ENCODE results near the gene TAS1R3.
A peak's percentile ranks its signal among the peaks of the same experiment; 100 is the strongest.

Gene TAS1R3

GRCh38 chr1:1321477-1321876 lies 9.6 kb upstream of the TAS1R3 start:
- Histone ChIP-seq H4K20me1 (ENCODE audit: insufficient read depth, low read length) (peaks cover 30% of the 10 kb centered on the region), H3K27ac (ENCODE audit: low read length) (no peak overlapping the region), H3K9me3 (ENCODE audit: insufficient read depth, low read length) (no peaks in the 10 kb centered on the region), H3K79me2 (ENCODE audit: low read length) (peaks cover 69% of the 10 kb centered on the region), H3K4me3 (ENCODE audit: low read length) (no peak overlapping the region), H3K27me3 (ENCODE audit: low read depth, low read length) (no peaks in the 10 kb centered on the region), H3K9ac (ENCODE audit: low read length) (no peak overlapping the region), H3K4me1 (ENCODE audit: low read length) (peaks cover 15% of the 10 kb centered on the region), H3K36me3 (replicated peaks; ENCODE audit: low read depth, low read length) (peaks cover 12% of the 10 kb centered on the region), H3K4me2 (ENCODE audit: low read length) (no peak overlapping the region), H2AFZ (ENCODE audit: low read depth, low read length) (no peak overlapping the region)
- no peak for TF ChIP-seq EZH2phosphoT487 (IDR thresholded peaks at IDR 0.05; ENCODE audit: low read depth)
- TF ChIP-seq, protein P1, sequence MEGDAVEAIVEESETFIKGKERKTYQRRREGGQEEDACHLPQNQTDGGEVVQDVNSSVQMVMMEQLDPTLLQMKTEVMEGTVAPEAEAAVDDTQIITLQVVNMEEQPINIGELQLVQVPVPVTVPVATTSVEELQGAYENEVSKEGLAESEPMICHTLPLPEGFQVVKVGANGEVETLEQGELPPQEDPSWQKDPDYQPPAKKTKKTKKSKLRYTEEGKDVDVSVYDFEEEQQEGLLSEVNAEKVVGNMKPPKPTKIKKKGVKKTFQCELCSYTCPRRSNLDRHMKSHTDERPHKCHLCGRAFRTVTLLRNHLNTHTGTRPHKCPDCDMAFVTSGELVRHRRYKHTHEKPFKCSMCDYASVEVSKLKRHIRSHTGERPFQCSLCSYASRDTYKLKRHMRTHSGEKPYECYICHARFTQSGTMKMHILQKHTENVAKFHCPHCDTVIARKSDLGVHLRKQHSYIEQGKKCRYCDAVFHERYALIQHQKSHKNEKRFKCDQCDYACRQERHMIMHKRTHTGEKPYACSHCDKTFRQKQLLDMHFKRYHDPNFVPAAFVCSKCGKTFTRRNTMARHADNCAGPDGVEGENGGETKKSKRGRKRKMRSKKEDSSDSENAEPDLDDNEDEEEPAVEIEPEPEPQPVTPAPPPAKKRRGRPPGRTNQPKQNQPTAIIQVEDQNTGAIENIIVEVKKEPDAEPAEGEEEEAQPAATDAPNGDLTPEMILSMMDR (IDR thresholded peaks at IDR 0.05; ENCODE audit: low read depth, low read length) = no peak

DNA sequence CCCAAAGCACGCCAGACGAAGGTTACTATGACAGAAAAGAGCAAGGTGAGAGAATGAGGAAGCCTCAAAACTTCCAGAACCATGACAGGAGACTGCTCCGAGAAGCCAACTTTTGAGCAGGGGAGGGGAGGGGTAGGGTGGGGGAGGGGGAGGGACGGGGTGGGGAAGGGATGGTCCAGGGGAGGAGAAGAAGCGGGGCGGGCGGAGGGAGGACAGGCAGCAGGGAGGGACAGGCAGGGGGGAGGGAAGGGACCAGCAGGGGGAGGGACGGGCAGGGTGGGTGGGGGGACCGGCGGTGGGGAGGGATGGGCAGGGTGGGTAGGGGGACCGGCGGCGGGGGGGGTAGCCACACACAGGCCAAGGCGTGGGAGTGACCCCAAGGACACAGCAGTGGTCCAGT lies 8.7 kb upstream of the TAS1R3 start:
- Histone ChIP-seq H3K4me2 (ENCODE audit: low read length) (no peak overlapping the region), H3K4me1 (ENCODE audit: low read length) (peaks cover 15% of the 10 kb centered on the region), H4K20me1 (ENCODE audit: insufficient read depth, low read length) (peaks cover 30% of the 10 kb centered on the region), H3K4me3 (ENCODE audit: low read length) (no peak overlapping the region), H2AFZ (ENCODE audit: low read depth, low read length) (no peak overlapping the region), H3K79me2 (ENCODE audit: low read length) (peaks cover 67% of the 10 kb centered on the region), H3K27me3 (ENCODE audit: low read depth, low read length) (no peaks in the 10 kb centered on the region), H3K27ac (ENCODE audit: low read length) (no peak overlapping the region), H3K9ac (ENCODE audit: low read length) (no peak overlapping the region), H3K9me3 (ENCODE audit: insufficient read depth, low read length) (no peaks in the 10 kb centered on the region), H3K36me3 (replicated peaks; ENCODE audit: low read depth, low read length) (peaks cover 10% of the 10 kb centered on the region)
- no peak for TF ChIP-seq EZH2phosphoT487 (IDR thresholded peaks at IDR 0.05; ENCODE audit: low read depth)

DNA sequence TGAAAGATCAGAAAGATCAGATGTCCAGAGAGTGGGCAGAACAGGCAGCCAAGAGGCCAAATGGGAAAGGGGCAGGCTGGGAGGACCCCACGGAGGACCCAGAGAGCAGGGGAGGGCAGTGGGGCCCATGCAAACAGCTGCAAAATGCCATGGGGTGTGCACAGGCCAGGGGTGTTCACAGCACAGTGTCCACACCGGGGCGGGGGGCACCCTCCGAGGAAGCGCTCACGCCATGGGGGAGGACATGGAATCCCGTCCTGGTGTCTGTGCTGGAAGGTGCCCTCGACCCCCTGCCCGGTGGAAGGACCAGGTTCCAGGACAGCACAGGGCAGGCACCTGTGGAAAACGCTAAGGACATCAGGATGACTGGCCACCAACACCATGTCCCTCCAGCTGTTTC lies 8.1 kb upstream of the TAS1R3 start:
- Histone ChIP-seq H2AFZ (ENCODE audit: low read depth, low read length) (no peak overlapping the region), H4K20me1 (ENCODE audit: insufficient read depth, low read length) (peaks cover 30% of the 10 kb centered on the region), H3K4me2 (ENCODE audit: low read length) (peak overlapping the region; percentile 36), H3K9me3 (ENCODE audit: insufficient read depth, low read length) (no peaks in the 10 kb centered on the region), H3K36me3 (replicated peaks; ENCODE audit: low read depth, low read length) (peaks cover 8% of the 10 kb centered on the region), H3K9ac (ENCODE audit: low read length) (no peak overlapping the region), H3K4me3 (ENCODE audit: low read length) (no peak overlapping the region), H3K27me3 (ENCODE audit: low read depth, low read length) (no peaks in the 10 kb centered on the region), H3K4me1 (ENCODE audit: low read length) (peaks cover 15% of the 10 kb centered on the region), H3K27ac (ENCODE audit: low read length) (no peak overlapping the region), H3K79me2 (ENCODE audit: low read length) (peaks cover 64% of the 10 kb centered on the region)
- TF ChIP-seq, protein P1 (IDR thresholded peaks at IDR 0.05; ENCODE audit: low read depth, low read length) = no peak
- no peak for TF ChIP-seq EZH2phosphoT487 (IDR thresholded peaks at IDR 0.05; ENCODE audit: low read depth)

DNA sequence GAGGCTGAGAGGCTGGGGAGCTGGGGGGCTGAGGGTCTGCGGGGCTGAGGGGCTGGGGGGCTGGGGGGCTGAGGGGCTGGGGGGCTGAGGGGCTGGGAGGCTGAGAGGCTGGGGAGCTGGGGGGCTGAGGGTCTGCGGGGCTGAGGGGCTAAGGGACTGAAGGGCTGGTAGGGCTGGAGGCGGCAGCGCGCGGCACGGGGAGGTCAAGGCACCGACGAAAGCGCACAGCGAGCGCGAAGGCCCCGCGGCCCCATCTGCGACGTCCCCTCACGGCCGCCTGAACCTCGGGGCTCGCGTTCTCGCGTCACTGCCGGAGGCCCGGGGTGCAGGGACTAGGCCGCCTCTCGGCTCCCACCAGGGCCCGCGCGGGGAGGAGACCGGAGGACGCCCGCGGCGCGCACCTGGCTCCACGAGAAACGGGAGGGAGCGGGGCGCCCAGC lies 7.0 kb upstream of the TAS1R3 start:
- Histone ChIP-seq H2AFZ (ENCODE audit: low read depth, low read length) (peak overlapping the region; percentile 46; the same call in 1 of the 2 replicates), H3K79me2 (ENCODE audit: low read length) (peaks cover 60% of the 10 kb centered on the region), H3K4me1 (ENCODE audit: low read length) (peaks cover 15% of the 10 kb centered on the region), H3K36me3 (replicated peaks; ENCODE audit: low read depth, low read length) (peaks cover 5% of the 10 kb centered on the region), H3K27ac (ENCODE audit: low read length) (peak overlapping the region; percentile 44; the same call in 1 of the 2 replicates), H3K4me2 (ENCODE audit: low read length) (peak overlapping the region; percentile 52), H4K20me1 (ENCODE audit: insufficient read depth, low read length) (peaks cover 30% of the 10 kb centered on the region), H3K4me3 (ENCODE audit: low read length) (peak overlapping the region; percentile 81), H3K9ac (ENCODE audit: low read length) (peak overlapping the region; percentile 92), H3K27me3 (ENCODE audit: low read depth, low read length) (no peaks in the 10 kb centered on the region), H3K9me3 (ENCODE audit: insufficient read depth, low read length) (no peaks in the 10 kb centered on the region)
- TF ChIP-seq, protein P1 (IDR thresholded peaks at IDR 0.05; ENCODE audit: low read depth, low read length) = no peak
- no peak for TF ChIP-seq EZH2phosphoT487 (IDR thresholded peaks at IDR 0.05; ENCODE audit: low read depth)

Measured in OCI-LY3 (cell line).